ENCODE results near the gene ATP5PD.
"Not testable (repeated sequence)": the region's sequence is repeated elsewhere in the genome, so short reads cannot be mapped to it uniquely, and the experiment has no call there.

The ATP5PD gene

DNA sequence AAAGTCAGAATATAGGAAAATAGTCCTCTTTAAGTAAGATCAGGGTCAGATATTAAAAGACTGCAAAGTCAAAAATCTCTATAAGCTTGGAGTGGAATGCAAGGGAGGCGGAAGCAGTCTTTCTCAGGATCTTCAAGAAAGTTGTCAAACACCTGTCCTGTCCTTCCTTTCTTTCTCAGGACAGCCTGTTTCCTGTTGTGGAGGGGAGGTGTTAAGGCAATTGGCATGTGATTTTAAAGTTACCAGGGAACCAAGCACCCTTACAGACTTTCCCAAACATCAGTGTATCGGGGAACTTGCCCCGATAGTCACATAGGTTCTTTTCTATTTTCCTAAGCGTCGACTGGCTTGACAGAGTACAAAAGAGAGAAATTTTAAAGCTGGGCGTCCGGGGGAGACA lies 2.1 kb downstream of the ATP5PD start:
- no peaks in the 10 kb centered on the region for H3K9me2 ChIP-seq (ENCODE audit: low read depth, low read length)
- TF ChIP-seq, protein P1, sequence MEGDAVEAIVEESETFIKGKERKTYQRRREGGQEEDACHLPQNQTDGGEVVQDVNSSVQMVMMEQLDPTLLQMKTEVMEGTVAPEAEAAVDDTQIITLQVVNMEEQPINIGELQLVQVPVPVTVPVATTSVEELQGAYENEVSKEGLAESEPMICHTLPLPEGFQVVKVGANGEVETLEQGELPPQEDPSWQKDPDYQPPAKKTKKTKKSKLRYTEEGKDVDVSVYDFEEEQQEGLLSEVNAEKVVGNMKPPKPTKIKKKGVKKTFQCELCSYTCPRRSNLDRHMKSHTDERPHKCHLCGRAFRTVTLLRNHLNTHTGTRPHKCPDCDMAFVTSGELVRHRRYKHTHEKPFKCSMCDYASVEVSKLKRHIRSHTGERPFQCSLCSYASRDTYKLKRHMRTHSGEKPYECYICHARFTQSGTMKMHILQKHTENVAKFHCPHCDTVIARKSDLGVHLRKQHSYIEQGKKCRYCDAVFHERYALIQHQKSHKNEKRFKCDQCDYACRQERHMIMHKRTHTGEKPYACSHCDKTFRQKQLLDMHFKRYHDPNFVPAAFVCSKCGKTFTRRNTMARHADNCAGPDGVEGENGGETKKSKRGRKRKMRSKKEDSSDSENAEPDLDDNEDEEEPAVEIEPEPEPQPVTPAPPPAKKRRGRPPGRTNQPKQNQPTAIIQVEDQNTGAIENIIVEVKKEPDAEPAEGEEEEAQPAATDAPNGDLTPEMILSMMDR (IDR thresholded peaks at IDR 0.05; ENCODE audit: low read length): no peak
- TF ChIP-seq EZH2 (IDR thresholded peaks at IDR 0.05; ENCODE audit: borderline replicate concordance, low read length): no peak
- H3K27ac ChIP-seq (ENCODE audit: low read depth, low read length, poor library complexity, severe bottlenecking): no peak overlapping the region
- no peak overlapping the region for H3K9ac ChIP-seq (ENCODE audit: low read length)
- no peaks in the 10 kb centered on the region for H3F3A ChIP-seq (ENCODE audit: insufficient read depth, low read length)
- H3K4me2 ChIP-seq (ENCODE audit: low read length): no peak overlapping the region
- H3K4me1 ChIP-seq (ENCODE audit: insufficient read depth, low read length, severe bottlenecking): peaks cover 24% of the 10 kb centered on the region
- no peaks in the 10 kb centered on the region for H3K79me2 ChIP-seq (ENCODE audit: insufficient read depth, low read length)
- H3K27me3 ChIP-seq (ENCODE audit: insufficient read depth, low read length): no peaks in the 10 kb centered on the region
- no peaks in the 10 kb centered on the region for H3K9me3 ChIP-seq (ENCODE audit: low read length)
- H4K20me1 ChIP-seq (ENCODE audit: insufficient read depth, low read length): no peaks in the 10 kb centered on the region
- no peak overlapping the region for H2AFZ ChIP-seq (ENCODE audit: low read length)
- peaks cover 29% of the 10 kb centered on the region for H3K36me3 ChIP-seq (ENCODE audit: insufficient read depth, low read length)
- no peak overlapping the region for H3K4me3 ChIP-seq (ENCODE audit: low read depth, low read length, poor library complexity, severe bottlenecking)

DNA sequence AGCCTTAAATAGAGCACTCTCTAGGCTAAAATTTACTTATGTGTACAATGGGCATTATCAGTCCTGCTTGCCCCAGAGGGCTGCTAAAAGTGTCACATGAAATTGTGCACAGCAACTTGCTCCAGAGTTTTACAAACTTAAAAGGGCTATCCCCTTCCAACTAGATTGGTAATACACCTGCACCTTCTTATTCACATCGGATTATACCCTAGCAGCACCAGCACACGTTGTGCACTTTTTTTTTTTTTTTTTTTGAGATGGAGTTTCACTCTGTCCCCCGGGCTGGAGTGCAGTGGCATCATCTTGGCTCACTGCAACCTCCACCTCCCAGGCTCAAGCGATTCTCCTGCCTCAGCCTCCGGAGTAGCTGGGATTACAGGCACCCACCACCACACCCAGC lies 3.0 kb downstream of the ATP5PD start:
- H3K9me3 ChIP-seq (ENCODE audit: low read length); H3K9ac ChIP-seq (ENCODE audit: low read length); H4K20me1 ChIP-seq (ENCODE audit: insufficient read depth, low read length); H2AFZ ChIP-seq (ENCODE audit: low read length); H3K4me2 ChIP-seq (ENCODE audit: low read length); H3K27ac ChIP-seq (ENCODE audit: low read depth, low read length, poor library complexity, severe bottlenecking); H3K27me3 ChIP-seq (ENCODE audit: insufficient read depth, low read length); H3K79me2 ChIP-seq (ENCODE audit: insufficient read depth, low read length); H3K4me3 ChIP-seq (ENCODE audit: low read depth, low read length, poor library complexity, severe bottlenecking); H3F3A ChIP-seq (ENCODE audit: insufficient read depth, low read length); H3K9me2 ChIP-seq (ENCODE audit: low read depth, low read length): not testable (repeated sequence)
- Histone ChIP-seq H3K4me1 (ENCODE audit: insufficient read depth, low read length, severe bottlenecking) (peaks cover 22% of the 10 kb centered on the region), H3K36me3 (ENCODE audit: insufficient read depth, low read length) (peaks cover 37% of the 10 kb centered on the region)

DNA sequence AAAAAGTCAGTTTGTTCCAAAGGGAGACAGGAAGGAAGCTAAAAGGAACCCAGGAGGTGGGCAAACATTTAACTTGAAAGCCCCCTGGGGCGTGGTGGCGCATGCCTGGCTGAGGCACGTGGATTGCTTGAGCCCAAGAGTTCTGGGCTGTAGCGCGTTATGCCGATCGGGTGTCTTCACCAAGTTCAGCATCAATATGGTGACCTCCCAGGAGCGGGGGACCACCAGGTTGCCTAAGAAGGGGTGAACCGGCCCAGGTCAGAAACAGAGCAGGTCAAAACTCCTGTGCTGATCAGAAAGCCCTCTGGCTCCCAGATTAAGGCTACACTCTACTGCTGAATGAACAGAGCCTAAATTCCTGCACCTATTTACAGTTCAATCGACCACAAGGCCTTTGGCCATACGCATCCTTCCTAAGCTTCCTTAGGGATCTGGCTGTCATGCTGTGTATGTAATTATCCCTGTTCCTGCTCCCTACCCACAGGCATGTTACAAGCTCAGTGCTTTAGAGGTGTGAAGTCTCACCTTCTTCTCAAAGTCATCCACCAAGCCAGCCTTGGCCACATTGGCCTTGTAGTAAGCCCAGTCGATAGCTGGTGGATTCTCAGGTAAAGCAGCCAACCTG lies 5.0 kb downstream of the ATP5PD start:
- peaks cover 42% of the 10 kb centered on the region for H3K36me3 ChIP-seq (ENCODE audit: insufficient read depth, low read length)
- TF ChIP-seq, protein P1 (IDR thresholded peaks at IDR 0.05; ENCODE audit: low read length): no peak
- no peak for TF ChIP-seq EZH2 (IDR thresholded peaks at IDR 0.05; ENCODE audit: borderline replicate concordance, low read length)

DNA sequence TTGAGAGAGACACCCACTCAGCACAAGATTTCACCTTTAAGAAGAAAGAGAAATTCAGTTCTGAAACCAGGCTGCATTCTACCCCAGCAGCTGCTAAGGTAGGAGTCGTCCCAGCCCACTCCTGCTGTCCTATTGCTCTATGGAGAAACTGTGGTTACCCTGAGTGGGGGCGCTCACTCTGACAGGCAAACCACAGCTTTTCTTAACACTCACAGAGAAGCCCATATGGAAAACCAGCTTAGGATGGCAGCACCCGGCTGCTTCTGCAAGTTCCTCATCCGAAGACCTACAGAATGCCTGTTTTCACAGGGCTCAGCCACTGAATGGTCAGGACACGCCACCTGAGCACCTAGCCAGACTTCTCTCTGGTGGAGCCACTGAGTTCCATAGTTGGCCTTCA lies 7.5 kb downstream of the ATP5PD start:
- H3K9me3 ChIP-seq (ENCODE audit: low read length): no peaks in the 10 kb centered on the region
- no peak overlapping the region for H3K4me2 ChIP-seq (ENCODE audit: low read length)

More for the DNA sequence above, 5.0 kb downstream of the ATP5PD start:
- Histone ChIP-seq H3K9me3 (ENCODE audit: low read length) (no peaks in the 10 kb centered on the region), H2AFZ (ENCODE audit: low read length) (no peak overlapping the region), H3K27me3 (ENCODE audit: insufficient read depth, low read length) (no peaks in the 10 kb centered on the region), H3K4me2 (ENCODE audit: low read length) (no peak overlapping the region), H3K9ac (ENCODE audit: low read length) (no peak overlapping the region), H3K9me2 (ENCODE audit: low read depth, low read length) (no peaks in the 10 kb centered on the region), H3F3A (ENCODE audit: insufficient read depth, low read length) (no peaks in the 10 kb centered on the region), H3K79me2 (ENCODE audit: insufficient read depth, low read length) (no peaks in the 10 kb centered on the region), H3K4me1 (ENCODE audit: insufficient read depth, low read length, severe bottlenecking) (peaks cover 10% of the 10 kb centered on the region), H3K27ac (ENCODE audit: low read depth, low read length, poor library complexity, severe bottlenecking) (no peak overlapping the region), H4K20me1 (ENCODE audit: insufficient read depth, low read length) (no peaks in the 10 kb centered on the region), H3K4me3 (ENCODE audit: low read depth, low read length, poor library complexity, severe bottlenecking) (no peak overlapping the region)

More for the DNA sequence above, 7.5 kb downstream of the ATP5PD start:
- Histone ChIP-seq H3K4me1 (ENCODE audit: insufficient read depth, low read length, severe bottlenecking) (peaks cover 8% of the 10 kb centered on the region), H3F3A (ENCODE audit: insufficient read depth, low read length) (no peaks in the 10 kb centered on the region), H3K36me3 (ENCODE audit: insufficient read depth, low read length) (peaks cover 42% of the 10 kb centered on the region), H3K9me2 (ENCODE audit: low read depth, low read length) (no peaks in the 10 kb centered on the region), H3K4me3 (ENCODE audit: low read depth, low read length, poor library complexity, severe bottlenecking) (no peak overlapping the region), H3K79me2 (ENCODE audit: insufficient read depth, low read length) (no peaks in the 10 kb centered on the region), H3K9ac (ENCODE audit: low read length) (no peak overlapping the region), H3K27ac (ENCODE audit: low read depth, low read length, poor library complexity, severe bottlenecking) (no peak overlapping the region), H2AFZ (ENCODE audit: low read length) (no peak overlapping the region), H3K27me3 (ENCODE audit: insufficient read depth, low read length) (no peaks in the 10 kb centered on the region), H4K20me1 (ENCODE audit: insufficient read depth, low read length) (no peaks in the 10 kb centered on the region)
- TF ChIP-seq, protein P1 (IDR thresholded peaks at IDR 0.05; ENCODE audit: low read length): no peak
- TF ChIP-seq EZH2 (IDR thresholded peaks at IDR 0.05; ENCODE audit: borderline replicate concordance, low read length): no peak

Measured in OCI-LY1 (cell line).